Activated T-cell treated with anti-CD3 and anti-CD28 coated beads, Interleukin-2, amount 50 U/mL, for 24 hours (primary cell): ENCODE measurements around the gene C1orf198.

Source experiments
- DNase-seq: peaks from one replicate; pipeline ENCODE4 v3.0.0-alpha.2; 2020
- H3K27ac Mint-ChIP-seq: 2 replicates; pipeline ENCODE4 v1.8.0; 2020; ENCODE audit warnings: mild to moderate bottlenecking, mixed read lengths
- H3K27me3 Mint-ChIP-seq: 2 replicates; pipeline ENCODE4 v1.8.0; 2020; ENCODE audit warnings: mixed read lengths
- H3K36me3 Mint-ChIP-seq: 2 replicates; pipeline ENCODE4 v1.8.0; 2020; ENCODE audit warnings: low read depth, mixed read lengths
- H3K4me1 Mint-ChIP-seq: 2 replicates; pipeline ENCODE4 v1.8.0; 2020; ENCODE audit warnings: low read depth, mixed read lengths
- H3K4me3 Mint-ChIP-seq: 2 replicates; pipeline ENCODE4 v1.8.0; 2020; ENCODE audit warnings: mild to moderate bottlenecking, moderate library complexity, mixed read lengths
- H3K9me3 Mint-ChIP-seq: 2 replicates; pipeline ENCODE4 v1.8.0; 2020; ENCODE audit warnings: mixed read lengths

C1orf198 gene

GRCh38 chr1:230900984-230901383, 32.7 kb upstream of the C1orf198 start:
- H3K27me3 Mint-ChIP-seq, result no peaks in the 10 kb centered on the region
- peaks cover 30% of the 10 kb centered on the region for H3K36me3 Mint-ChIP-seq
- DNase-seq, result no peak
- H3K27ac Mint-ChIP-seq, result no peak overlapping the region
- no peak overlapping the region for H3K4me3 Mint-ChIP-seq
- no peaks in the 10 kb centered on the region for H3K9me3 Mint-ChIP-seq
- H3K4me1 Mint-ChIP-seq, result no peaks in the 10 kb centered on the region

- Mint-ChIP-seq H3K4me1 (no peaks in the 10 kb centered on the region), H3K27me3 (no peaks in the 10 kb centered on the region), H3K4me3 (no peak overlapping the region), H3K27ac (no peak overlapping the region), H3K36me3 (peaks cover 19% of the 10 kb centered on the region), H3K9me3 (no peaks in the 10 kb centered on the region)
- no peak for DNase-seq
Measured at GRCh38 chr1:230899841-230900251, 31.5 kb upstream of the C1orf198 start.

- no peak overlapping the region for H3K27ac Mint-ChIP-seq
- H3K4me3 Mint-ChIP-seq, result no peak overlapping the region
- no peaks in the 10 kb centered on the region for H3K9me3 Mint-ChIP-seq
- no peak for DNase-seq
- H3K36me3 Mint-ChIP-seq, result peaks cover 11% of the 10 kb centered on the region
- no peaks in the 10 kb centered on the region for H3K27me3 Mint-ChIP-seq
- no peaks in the 10 kb centered on the region for H3K4me1 Mint-ChIP-seq
Measured at GRCh38 chr1:230898748-230899147, 30.4 kb upstream of the C1orf198 start.

GRCh38 chr1:230898144-230898543, 29.8 kb upstream of the C1orf198 start:
- H3K27ac Mint-ChIP-seq, result no peak overlapping the region
- peaks cover 5% of the 10 kb centered on the region for H3K36me3 Mint-ChIP-seq
- peaks cover 4% of the 10 kb centered on the region for H3K27me3 Mint-ChIP-seq

GRCh38 chr1:230896779-230897178, 28.5 kb upstream of the C1orf198 start:
- Mint-ChIP-seq H3K4me1 (no peaks in the 10 kb centered on the region), H3K36me3 (peaks cover 2% of the 10 kb centered on the region), H3K27me3 (peaks cover 10% of the 10 kb centered on the region), H3K9me3 (no peaks in the 10 kb centered on the region), H3K27ac (no peak overlapping the region), H3K4me3 (no peak overlapping the region)
- DNase-seq, result no peak

More at GRCh38 chr1:230898144-230898543, 29.8 kb upstream of the C1orf198 start:
- no peak for DNase-seq
- H3K4me3 Mint-ChIP-seq, result no peak overlapping the region
- H3K4me1 Mint-ChIP-seq, result no peaks in the 10 kb centered on the region
- no peaks in the 10 kb centered on the region for H3K9me3 Mint-ChIP-seq

GRCh38 chr1:230895452-230895851, 27.1 kb upstream of the C1orf198 start:
- H3K36me3 Mint-ChIP-seq, result no peaks in the 10 kb centered on the region
- H3K27ac Mint-ChIP-seq, result no peak overlapping the region
- H3K4me1 Mint-ChIP-seq, result no peaks in the 10 kb centered on the region
- no peak overlapping the region for H3K4me3 Mint-ChIP-seq
- DNase-seq, result no peak
- H3K9me3 Mint-ChIP-seq, result no peaks in the 10 kb centered on the region
- H3K27me3 Mint-ChIP-seq, result peaks cover 11% of the 10 kb centered on the region

- Mint-ChIP-seq H3K27ac (no peak overlapping the region), H3K4me1 (no peaks in the 10 kb centered on the region), H3K27me3 (peaks cover 11% of the 10 kb centered on the region), H3K36me3 (no peaks in the 10 kb centered on the region), H3K9me3 (no peaks in the 10 kb centered on the region), H3K4me3 (no peak overlapping the region)
- no peak for DNase-seq
Measured at GRCh38 chr1:230894664-230895063, 26.3 kb upstream of the C1orf198 start.

GRCh38 chr1:230894032-230894431, 25.7 kb upstream of the C1orf198 start:
- Mint-ChIP-seq H3K27ac (no peak overlapping the region), H3K9me3 (no peaks in the 10 kb centered on the region)

GRCh38 chr1:230892018-230892491, 23.7 kb upstream of the C1orf198 start:
- Mint-ChIP-seq H3K27me3 (peaks cover 26% of the 10 kb centered on the region), H3K4me1 (no peaks in the 10 kb centered on the region), H3K9me3 (no peaks in the 10 kb centered on the region), H3K36me3 (no peaks in the 10 kb centered on the region), H3K27ac (no peak overlapping the region), H3K4me3 (no peak overlapping the region)
- no peak for DNase-seq

More at GRCh38 chr1:230894032-230894431, 25.7 kb upstream of the C1orf198 start:
- no peak for DNase-seq
- Mint-ChIP-seq H3K36me3 (no peaks in the 10 kb centered on the region), H3K4me1 (no peaks in the 10 kb centered on the region), H3K27me3 (peaks cover 17% of the 10 kb centered on the region), H3K4me3 (no peak overlapping the region)

GRCh38 chr1:230891413-230891812, 23.1 kb upstream of the C1orf198 start:
- Mint-ChIP-seq H3K27ac (no peak overlapping the region), H3K27me3 (peaks cover 26% of the 10 kb centered on the region), H3K9me3 (no peaks in the 10 kb centered on the region), H3K4me3 (no peak overlapping the region), H3K4me1 (no peaks in the 10 kb centered on the region), H3K36me3 (no peaks in the 10 kb centered on the region)
- no peak for DNase-seq

GRCh38 chr1:230884646-230885045, 16.3 kb upstream of the C1orf198 start:
- Mint-ChIP-seq H3K27me3 (peaks cover 71% of the 10 kb centered on the region), H3K27ac (no peak overlapping the region)

GRCh38 chr1:230883967-230884366, 15.6 kb upstream of the C1orf198 start:
- H3K27ac Mint-ChIP-seq, result no peak overlapping the region
- H3K9me3 Mint-ChIP-seq, result peaks cover 2% of the 10 kb centered on the region
- no peaks in the 10 kb centered on the region for H3K36me3 Mint-ChIP-seq
- H3K4me1 Mint-ChIP-seq, result no peaks in the 10 kb centered on the region
- no peak for DNase-seq
- H3K4me3 Mint-ChIP-seq, result no peak overlapping the region
- peaks cover 70% of the 10 kb centered on the region for H3K27me3 Mint-ChIP-seq

More at GRCh38 chr1:230884646-230885045, 16.3 kb upstream of the C1orf198 start:
- Mint-ChIP-seq H3K9me3 (peaks cover 2% of the 10 kb centered on the region), H3K4me3 (no peak overlapping the region), H3K4me1 (no peaks in the 10 kb centered on the region), H3K36me3 (no peaks in the 10 kb centered on the region)
- no peak for DNase-seq

GRCh38 chr1:230879778-230880177, 11.5 kb upstream of the C1orf198 start:
- no peak overlapping the region for H3K4me3 Mint-ChIP-seq
- H3K27ac Mint-ChIP-seq, result no peak overlapping the region
- no peaks in the 10 kb centered on the region for H3K36me3 Mint-ChIP-seq
- H3K4me1 Mint-ChIP-seq, result no peaks in the 10 kb centered on the region
- peaks cover 74% of the 10 kb centered on the region for H3K27me3 Mint-ChIP-seq
- H3K9me3 Mint-ChIP-seq, result peaks cover 2% of the 10 kb centered on the region
- DNase-seq, result no peak

- Mint-ChIP-seq H3K27me3 (peaks cover 66% of the 10 kb centered on the region), H3K4me3 (no peak overlapping the region), H3K27ac (no peak overlapping the region), H3K36me3 (no peaks in the 10 kb centered on the region), H3K9me3 (no peaks in the 10 kb centered on the region), H3K4me1 (no peaks in the 10 kb centered on the region)
- no peak for DNase-seq
Measured at GRCh38 chr1:230878591-230878990, 10.3 kb upstream of the C1orf198 start.

- H3K9me3 Mint-ChIP-seq, result no peaks in the 10 kb centered on the region
- H3K27ac Mint-ChIP-seq, result no peak overlapping the region
- peaks cover 64% of the 10 kb centered on the region for H3K27me3 Mint-ChIP-seq
- no peak overlapping the region for H3K4me3 Mint-ChIP-seq
- no peak for DNase-seq
- H3K36me3 Mint-ChIP-seq, result no peaks in the 10 kb centered on the region
- no peaks in the 10 kb centered on the region for H3K4me1 Mint-ChIP-seq
Measured at GRCh38 chr1:230877924-230878590, 9.7 kb upstream of the C1orf198 start.
